Jurkat, Clone E6-1 (cell line): ENCODE data around the gene IKBKE. TPM values are rescaled to one million over a fixed set of nuclear protein-coding genes. Genes with fewer than 3 reads are reported as not detected.

Experiments used
- DNase-seq: peaks from one replicate; pipeline ENCODE4 v3.0.0-alpha.2; 2011; ENCODE audit warnings: low read depth, low spot score
- H3K4me3 ChIP-seq: 2 replicates; pipeline ENCODE4 v1.5.1; 2011; ENCODE audit warnings: mild to moderate bottlenecking, low read length, control low read depth, moderate library complexity
- polyA plus RNA-seq: library from polyadenylated mRNA; unstranded; fragments of >200 nt; gene quantifications from one replicate; pipeline ENCODE4 v1.2.1, GENCODE V29; 2012; ENCODE audit warnings: missing spikeins; ENCODE audit not compliant: insufficient read length, insufficient read depth

IKBKE gene
- 11.3 TPM for polyA plus RNA-seq

DNA sequence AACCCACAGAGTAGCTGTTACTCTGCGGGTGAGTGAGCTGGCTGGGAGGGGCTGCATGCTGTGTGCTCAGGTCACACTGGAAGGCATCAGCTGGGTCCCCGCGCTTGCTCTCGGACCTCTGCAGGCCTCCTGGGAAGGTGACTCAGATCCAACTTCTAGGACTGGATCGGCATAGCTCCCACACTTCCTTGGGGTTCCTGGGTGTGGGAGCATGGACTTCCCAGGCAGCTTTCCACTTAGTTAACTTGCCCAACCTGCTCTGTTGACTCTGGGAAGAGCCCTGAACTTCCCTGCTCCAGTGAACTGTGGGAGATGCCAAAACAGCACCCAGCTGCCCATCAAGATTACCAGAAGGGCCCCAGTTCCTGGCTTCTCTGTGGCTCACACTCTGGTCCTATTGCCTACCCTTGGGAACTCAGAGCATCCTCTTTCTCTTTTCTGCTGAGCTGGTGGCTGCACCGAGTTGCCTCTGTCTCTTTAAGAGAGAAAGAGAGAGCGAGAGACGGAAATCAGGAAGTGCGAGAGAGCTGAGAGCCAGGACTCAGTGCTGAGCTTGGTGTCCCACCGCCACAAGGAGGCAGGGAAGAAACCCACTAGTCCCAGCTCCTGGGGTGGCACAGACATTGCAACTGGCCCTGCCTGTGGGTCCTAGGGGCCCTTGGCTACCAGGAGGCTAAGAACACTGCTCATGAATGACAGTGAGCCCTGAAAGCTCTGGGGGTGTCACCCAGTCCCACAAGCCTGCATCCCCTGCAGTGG is at the start of gene IKBKE:
IKBKE (plus strand) TSS at position 544 of the 759 bp plus-strand sequence. CDS start 2,752 bp downstream, outside the sequence.
- H3K4me3 ChIP-seq = peak within 1 kb of the TSS; percentile 92

DNA sequence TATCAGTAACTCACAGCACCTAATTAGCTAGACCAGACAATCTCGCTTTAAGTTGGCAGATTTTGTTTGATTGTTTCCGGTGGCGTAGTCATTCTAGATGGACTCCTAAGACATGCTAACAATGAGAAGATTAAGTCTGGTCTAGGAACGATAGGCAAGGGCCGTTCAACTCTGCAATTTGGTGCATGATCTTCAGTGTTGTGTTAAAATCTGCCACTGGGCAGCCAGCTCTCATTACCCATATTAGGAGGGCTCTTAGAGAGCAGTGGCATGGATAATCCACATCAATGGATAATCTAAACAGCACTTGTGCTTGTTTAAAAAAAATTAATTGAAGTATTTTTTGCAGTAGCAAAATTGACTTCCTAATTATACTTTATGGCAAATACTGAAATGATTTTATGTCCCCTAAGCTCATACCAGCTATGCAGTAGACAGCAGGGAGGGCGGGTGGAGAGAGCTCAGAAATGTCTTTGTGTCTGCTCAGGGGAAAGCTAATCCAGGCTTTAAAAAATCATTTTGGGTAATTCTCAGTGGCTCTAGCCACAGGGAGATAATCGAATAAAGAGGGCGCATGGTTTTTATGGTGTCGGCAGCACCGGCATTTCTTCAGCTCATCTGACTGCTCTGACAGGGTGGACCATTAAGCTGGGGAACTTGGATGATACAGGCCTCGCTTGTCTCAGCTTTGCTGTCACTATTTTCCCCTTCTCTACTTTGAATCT is 48.5 kb upstream of the IKBKE start:
- DNase-seq = no peak
- no peak overlapping the region for H3K4me3 ChIP-seq

More for the DNA sequence above, at the start of gene IKBKE:
- peak; percentile 77 for DNase-seq

DNA sequence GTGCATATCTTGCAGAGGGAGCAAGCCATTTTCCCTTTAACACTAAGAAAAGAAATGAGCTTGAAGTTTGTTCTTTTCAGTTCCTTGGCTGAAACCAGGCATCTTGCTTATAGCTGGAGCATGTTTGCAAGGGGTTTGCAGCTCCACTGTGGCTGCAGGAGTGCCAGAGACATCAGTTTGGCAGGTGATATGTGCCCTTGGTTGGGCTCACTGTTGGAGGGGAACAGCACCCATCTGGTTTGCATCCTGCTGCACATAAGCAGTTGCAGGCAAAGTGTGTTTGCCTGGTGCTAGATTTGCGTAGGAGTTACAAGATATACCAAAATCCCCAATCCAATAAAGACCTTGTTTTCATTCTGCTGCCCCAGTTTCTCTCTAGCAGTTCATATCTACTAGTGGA is 47.8 kb upstream of the IKBKE start:
- no peak overlapping the region for H3K4me3 ChIP-seq
- no peak for DNase-seq

DNA sequence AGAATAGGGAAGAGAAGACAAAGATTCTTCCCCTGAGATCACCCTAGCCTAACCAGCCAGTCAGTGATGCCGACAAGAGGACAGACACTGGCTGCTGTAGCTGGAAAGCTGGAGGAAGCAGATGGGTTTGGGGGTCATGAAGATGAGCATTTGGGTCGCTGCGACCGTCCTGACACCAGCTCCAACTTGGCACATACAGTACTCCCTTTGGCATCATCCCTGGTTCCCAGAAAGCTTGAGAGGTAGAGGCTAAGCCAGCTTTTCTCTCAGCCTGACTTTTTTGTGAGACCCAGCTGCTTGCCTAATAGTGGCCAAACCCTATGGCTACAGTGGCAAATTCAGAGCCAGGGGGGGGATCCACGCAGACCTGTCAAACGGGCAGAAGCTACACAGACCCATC is 43.0 kb upstream of the IKBKE start:
- H3K4me3 ChIP-seq = no peak overlapping the region
- DNase-seq = no peak

DNA sequence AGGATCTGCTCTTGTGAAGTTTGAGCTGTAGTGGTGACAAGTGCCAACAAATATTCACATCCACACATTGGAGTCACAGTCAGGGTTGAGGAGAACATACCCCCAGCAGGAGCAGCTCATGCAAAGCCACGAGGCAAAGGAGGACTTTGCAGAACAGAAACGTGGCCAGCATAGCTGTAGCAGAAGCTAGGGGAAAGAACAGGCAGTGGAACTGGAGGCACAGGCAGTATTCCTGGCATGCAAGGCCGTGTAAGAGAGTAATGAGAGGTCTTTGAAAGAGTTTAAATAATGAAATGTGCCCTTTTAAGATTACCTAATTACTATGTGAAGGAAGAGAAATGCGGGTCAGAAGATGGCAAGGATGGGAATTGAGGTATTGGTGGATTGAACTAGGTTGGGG is 40.9 kb upstream of the IKBKE start:
- DNase-seq = no peak
- H3K4me3 ChIP-seq = no peak overlapping the region

DNA sequence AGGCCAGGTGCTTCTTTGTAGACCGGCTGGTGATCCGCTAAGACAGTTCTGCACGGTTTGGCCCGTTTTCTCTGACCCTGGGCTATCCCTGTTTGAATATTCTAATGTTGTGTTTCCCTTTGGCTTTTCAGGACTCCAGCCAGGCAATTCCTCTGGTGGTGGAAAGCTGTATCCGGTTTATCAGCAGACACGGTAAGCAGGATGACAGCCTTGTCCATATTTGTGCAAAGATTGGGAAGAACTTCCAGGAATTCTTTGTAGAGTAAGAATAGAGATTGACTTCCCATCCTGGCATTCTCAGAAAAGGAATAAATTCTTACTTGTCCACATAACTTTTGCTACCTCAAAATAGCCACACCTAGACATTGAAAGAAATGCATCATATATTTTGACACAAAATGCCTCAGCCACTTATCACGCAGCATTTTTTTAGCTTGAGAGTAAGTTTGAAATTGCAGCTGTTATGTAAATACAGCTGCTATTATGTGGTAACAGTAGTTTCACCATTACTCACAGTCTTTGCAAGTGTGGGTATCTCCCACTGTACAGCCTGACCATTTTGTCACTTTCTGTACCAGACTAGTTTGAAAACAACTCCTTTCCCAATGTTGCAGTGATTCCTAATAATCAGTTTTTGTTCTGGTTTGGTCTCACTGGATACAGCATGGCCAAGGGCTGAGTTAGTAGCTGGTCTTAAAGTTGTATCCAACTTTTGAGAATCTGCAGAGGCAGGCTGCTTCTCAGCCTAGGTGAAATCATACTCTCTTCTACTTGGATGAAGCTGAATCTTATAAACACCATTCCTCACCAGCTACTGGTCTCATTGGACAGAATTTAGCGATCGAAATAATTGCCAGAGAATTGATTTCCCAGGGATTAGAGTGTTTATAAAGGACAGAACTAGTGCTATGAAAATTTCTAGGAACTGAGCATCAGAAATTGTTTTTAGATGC is 40.0 kb upstream of the IKBKE start:
- no peak for DNase-seq

DNA sequence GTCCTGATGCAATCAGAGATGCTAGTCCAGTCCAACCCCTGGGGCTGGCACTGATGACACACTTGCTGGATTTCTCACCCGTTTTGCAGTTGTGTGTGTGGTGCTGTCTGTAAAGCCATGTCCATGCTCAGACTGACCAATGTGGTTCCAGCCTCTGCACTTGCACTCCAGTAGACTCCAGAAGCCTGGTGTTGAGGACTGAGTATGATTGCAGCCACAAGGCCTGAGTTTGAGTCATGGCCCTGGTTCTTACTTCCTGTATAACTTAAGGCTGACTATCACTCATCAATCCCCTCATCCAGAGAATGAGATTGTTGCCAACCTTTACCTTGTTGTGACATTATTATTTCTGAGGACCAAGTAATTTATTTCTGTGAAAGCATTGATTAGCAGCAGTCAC is 34.8 kb upstream of the IKBKE start:
- DNase-seq = no peak
- no peak overlapping the region for H3K4me3 ChIP-seq

More for the DNA sequence above, 40.0 kb upstream of the IKBKE start:
- no peak overlapping the region for H3K4me3 ChIP-seq

DNA sequence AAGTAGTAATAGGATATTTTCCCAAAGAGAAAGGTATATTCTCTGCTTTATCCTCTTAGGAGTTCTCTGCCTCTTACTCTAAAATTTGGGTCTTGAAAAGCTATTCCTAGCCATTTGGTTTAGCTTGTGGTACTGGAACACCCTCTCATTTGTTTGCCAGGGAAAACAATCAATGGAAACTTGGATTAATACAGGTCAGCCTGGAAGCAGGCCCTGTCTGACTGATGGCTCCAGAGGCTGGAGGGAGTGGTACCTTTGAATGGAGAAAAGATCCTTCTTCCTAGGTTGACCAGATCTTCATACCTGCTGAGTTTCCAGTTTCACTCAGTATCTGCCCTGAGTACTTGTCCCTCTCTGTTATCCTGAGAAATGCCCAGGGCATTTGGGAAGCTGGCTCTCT is 31.7 kb upstream of the IKBKE start:
- DNase-seq = no peak
- no peak overlapping the region for H3K4me3 ChIP-seq

DNA sequence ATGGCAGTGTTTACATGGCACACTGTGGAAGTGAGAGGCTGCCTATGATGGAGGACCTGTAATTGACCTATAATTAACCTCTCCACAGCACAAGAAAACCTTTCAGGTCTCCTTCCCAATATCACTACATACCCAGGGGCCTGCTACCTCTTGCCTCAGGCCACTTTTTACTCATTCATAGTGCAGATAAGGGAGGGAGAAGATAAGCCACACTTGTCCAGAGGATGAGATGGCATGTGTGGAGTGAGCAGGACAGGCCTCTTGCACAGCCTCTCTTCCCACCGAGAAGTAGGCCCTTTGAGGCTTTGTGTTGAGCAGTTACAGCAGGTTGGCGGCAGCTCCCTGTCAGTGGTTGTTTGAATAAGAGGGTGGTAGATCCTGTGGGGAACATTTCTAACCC is 31.1 kb upstream of the IKBKE start:
- H3K4me3 ChIP-seq = no peak overlapping the region
- no peak for DNase-seq

DNA sequence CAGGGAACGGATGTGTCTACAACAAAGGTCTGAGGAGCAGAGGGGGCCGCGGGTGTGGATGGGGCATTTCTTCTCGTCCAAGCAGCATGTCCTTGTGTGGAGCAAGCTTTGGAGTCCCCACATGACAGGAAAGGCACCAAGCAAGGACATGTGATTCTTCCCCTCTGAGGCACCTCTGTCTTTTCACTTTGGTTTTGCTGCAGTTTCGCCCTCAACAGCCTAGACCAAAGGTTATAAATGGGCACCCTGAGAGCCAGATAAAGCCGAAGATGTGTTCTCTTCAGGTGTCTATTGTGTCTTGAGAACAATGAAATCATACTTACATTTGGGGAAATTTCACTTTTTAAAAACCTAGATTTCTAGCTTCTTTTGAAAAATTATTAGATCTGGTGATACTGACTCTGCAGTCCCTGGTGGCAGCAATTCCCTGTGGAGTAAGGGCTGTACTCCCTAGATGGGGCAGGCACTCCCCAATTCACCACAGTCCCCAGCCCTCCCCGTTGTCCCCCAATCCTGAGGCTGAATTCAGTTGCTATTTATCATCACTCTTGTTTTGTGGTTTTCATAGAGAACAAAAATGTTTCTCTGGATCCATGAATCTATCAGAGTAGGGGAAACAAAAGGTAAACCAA is 28.8 kb upstream of the IKBKE start:
- no peak overlapping the region for H3K4me3 ChIP-seq
- no peak for DNase-seq

DNA sequence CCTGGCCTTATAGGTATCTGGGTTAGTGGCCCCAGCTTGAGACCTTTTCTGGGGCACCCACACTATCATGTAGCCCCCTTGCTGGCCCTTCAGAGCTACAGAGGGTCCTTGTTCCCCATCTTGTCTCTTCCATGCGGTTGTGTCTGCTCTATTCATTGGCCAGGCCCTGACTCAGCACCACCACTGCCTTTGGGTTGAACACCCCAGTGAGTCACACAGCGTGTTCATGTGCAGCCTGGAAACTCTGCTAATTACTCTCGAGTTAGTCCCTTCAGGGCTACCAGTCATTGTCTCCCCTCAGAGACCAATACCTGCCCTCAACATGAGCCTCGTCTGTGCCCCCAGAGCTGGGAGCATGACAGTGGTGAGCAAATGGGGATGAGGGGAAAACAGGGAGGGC is 28.2 kb upstream of the IKBKE start:
- no peak for DNase-seq
- H3K4me3 ChIP-seq = no peak overlapping the region

DNA sequence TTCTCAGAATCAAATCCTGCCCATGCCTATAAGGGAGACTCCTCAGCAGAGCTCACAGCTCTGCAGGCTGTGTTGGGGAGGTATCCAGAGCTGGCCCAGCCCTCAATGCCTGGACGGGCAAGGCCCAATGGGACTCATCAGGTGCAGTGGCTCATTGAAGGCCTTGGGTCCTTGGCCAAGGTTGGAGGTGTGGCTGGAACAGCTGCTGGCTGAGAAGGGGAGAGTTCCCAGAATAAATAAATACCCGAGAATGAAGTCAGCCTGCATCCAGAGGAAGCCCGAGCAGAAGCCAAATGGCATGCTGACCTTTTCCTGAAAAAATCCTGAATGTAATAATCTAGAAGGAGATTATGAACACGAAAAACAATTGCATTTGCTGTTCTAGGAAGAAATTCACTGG is 25.2 kb upstream of the IKBKE start:
- H3K4me3 ChIP-seq = no peak overlapping the region
- no peak for DNase-seq

DNA sequence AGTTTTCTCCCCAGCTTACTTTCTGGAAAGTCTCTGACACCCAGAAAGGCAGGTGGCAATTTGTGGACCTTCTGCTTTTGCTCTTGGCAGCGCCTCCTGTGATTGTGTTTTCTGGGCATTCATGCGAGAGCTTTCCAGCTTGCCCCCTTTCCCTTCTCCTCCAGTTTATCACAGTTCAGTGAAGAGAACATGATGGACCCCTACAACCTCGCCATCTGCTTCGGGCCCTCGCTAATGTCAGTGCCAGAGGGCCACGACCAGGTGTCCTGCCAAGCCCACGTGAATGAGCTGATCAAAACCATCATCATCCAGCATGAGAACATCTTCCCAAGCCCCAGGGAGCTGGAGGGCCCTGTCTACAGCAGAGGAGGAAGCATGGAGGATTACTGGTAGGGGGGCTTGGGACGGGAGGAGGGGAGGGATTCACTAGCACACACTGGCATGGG is 24.3 kb upstream of the IKBKE start:
- H3K4me3 ChIP-seq = no peak overlapping the region
- no peak for DNase-seq

DNA sequence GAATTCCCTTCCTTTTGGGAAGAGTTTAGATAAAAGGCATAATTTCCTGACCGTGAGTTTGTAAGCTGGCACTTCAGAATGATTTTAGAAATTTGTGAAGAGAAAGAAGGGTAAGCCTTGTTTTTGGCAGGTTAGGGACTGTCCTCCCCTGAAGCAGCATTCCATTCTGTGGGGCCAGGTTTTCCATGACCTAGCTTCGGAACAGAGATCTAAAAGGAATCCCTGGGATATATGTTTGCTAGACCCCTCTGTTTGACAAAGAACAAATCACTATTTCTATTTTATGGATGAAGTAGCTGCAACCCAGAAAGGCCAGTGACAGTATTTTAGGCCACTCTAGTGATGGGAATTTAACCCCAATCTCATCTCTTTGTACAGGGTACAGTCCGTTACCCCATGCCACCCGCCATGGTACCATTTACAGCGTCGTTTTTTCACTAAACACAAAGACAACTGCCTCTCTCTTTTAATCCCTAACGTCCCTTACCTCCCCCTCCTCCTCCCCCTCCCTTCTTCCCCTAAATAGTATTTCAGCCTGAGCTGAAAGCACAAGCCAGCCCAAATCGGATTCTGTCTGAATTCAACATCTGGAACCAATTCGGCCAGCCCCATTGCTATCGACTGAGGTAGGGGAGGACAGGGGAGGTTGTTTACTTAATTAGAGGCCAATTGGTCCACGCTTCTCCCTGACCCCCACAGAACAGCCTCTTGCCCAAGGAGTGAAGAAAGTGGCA is 23.4 kb upstream of the IKBKE start:
- no peak overlapping the region for H3K4me3 ChIP-seq
- no peak for DNase-seq

DNA sequence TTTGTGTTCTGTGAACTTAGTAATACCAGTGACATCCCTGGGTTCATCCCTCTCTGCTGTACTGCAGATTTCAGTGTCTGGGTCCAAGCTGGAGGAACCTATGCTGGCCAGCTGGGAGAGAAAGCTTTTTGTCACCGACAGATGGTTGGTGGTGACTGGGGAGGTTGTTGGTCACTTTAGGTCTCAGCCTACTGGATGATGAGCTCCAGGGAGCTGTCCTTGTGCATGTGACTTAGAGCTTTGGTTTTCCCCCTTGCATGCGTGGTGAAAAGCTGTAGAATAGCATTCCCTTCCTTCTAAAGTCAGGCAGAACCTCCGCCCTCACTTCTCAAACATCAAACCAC is 22.9 kb upstream of the IKBKE start:
- DNase-seq = no peak
- no peak overlapping the region for H3K4me3 ChIP-seq

DNA sequence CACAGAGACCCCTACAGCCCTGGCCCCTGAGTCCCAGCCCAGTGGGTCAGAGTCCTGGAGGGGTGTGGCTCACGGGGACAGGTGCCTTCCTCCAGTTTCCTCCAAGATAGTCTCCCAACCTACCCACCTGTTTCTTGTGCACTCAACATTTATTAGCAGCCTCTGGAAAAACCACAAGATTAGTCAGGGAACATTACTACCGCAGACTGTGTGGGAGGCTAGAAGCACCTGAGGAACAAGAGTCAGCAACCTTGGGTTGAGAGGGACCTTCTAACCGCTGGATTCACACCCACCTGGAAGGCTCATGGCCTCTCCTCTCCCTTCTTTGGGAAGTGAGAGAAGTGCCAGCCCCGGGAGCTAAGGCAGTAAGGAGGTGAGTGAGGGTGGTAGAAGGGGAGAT is 22.5 kb upstream of the IKBKE start:
- no peak overlapping the region for H3K4me3 ChIP-seq
- no peak for DNase-seq

DNA sequence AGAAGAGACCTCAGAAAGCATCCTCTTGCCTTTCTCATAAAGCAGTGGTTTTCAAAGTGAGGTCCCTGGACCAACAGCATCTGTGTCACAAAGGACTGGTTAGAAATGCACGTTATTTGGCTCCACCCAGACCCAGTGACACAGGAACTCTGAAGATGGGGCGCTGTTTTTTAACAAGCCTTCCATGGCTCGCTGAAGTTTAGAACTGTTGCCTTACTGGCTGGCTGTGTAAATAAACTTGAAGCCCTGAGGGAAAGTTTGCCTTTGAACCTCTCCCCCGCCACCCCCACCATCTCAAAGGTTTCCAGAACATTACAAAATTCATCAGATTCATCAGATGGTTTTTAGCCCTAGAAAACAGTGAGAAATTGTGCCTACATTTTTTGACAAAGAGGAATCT is 21.8 kb upstream of the IKBKE start:
- no peak for DNase-seq
- no peak overlapping the region for H3K4me3 ChIP-seq

DNA sequence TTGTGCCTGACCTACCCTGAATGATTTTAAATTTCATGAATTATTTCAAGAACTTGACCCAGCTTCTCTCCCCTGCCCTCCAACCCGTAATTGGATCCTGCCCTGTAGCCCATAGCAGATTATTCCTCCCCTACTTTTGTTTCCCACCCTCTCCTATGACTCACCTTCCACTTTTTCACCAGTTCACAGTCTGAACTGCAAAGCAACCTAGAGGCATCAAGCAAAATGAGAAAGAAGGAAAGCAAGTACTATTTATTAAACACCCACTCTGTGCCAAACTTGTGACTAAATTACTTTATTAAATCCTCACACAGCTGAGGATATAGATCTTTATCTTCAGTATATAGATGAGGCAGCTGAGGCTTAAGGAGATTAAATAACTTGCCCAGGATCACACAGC is 20.7 kb upstream of the IKBKE start:
- no peak for DNase-seq
- no peak overlapping the region for H3K4me3 ChIP-seq

DNA sequence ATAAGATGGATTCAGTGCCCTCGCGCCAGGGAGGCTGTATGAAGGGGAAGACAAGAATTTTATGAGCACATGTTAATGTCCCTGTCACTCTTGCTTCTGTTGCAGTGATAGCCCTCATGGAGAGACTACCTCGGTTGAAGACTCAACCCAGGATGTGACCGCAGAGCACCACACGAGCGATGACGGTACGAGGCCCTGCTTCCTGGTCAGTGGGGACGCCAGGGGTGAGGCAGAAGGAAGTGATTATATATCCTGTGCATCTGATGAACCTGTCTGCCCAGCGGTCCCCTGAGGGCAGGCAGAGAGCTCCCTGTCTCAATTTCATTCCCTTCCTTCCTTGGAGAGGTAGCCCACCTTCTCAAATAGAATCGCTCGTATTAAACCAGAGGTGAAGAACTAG is 20.0 kb upstream of the IKBKE start:
- H3K4me3 ChIP-seq = no peak overlapping the region
- no peak for DNase-seq
